HepG2 (cell line): ENCODE results near the gene KLF9. TPM values are rescaled to one million over a fixed set of nuclear protein-coding genes. Genes with fewer than 3 reads are reported as not detected.

Experiments
- ATAC-seq: fragments of 200-7000 bp; cut with Tn5 transposase; 3 replicates; pipeline ENCODE4 v1.9.1; 2020; ENCODE audit warnings: mild to moderate bottlenecking, moderate library complexity
- Bru-seq: library from RNA; stranded (reverse); fragments of 400-500 nt; gene quantifications from one replicate; lab custom pipeline; 2021; lab: Mats Ljungman, UMichigan
- BruChase-seq, 2 experiments: library from RNA; stranded (reverse); fragments of 400-500 nt; gene quantifications; one replicate each; lab custom pipeline; 2021; lab: Mats Ljungman, UMichigan
- BruUV-seq: library from RNA; stranded (reverse); fragments of 400-500 nt; replicated peaks from 2 replicates; lab custom pipeline; 2021; lab: Mats Ljungman, UMichigan
- CTCF ChIA-PET: fragments of 300-600 bp; formaldehyde crosslinking; extraction: SDS; loops from one replicate; lab custom pipeline; 2021; ENCODE audit warnings: low total read pairs, inconsistent platforms, low intra/inter-chr PET ratio; lab: Yijun Ruan, JAX
- POLR2A ChIA-PET: fragments of 350-600 bp; sonication (Branson Sonifier 250); formaldehyde crosslinking; loops from one replicate; lab custom pipeline; 2020; ENCODE audit warnings: antibody characterized with exemption, inconsistent platforms; lab: Yijun Ruan, JAX
- DNase-seq: peaks from one replicate; pipeline ENCODE4 v3.0.0-alpha.2; 2015; ENCODE audit warnings: low spot score
- FAIRE-seq: peaks from 3 replicates; lab custom pipeline; 2011; peaks lifted over from hg19 to GRCh38; lab: Jason Lieb, UNC
- H2AFZ ChIP-seq: one replicate; pipeline ENCODE4 v1.6.1; 2011; ENCODE audit warnings: low read length, inconsistent platforms
- H3K27ac ChIP-seq: fragments of 300-600 bp; 3 replicates; pipeline ENCODE4 v1.8.0; 2011; ENCODE audit warnings: mixed run types, mild to moderate bottlenecking, mixed read lengths, low read length, inconsistent platforms; ENCODE audit not compliant: insufficient read depth; ENCODE audit errors: extremely low read length
- H3K27me3 ChIP-seq, 2 experiments: fragments of 200-600 bp in 1 of 2; 2 replicates in 1 of 2; 3 replicates in 1 of 2; pipeline versions ENCODE4 v1.6.0 to v1.8.0; 2011; ENCODE audit warnings: low read length in 2 of 2, mild to moderate bottlenecking in 2 of 2, moderate library complexity in 2 of 2, inconsistent platforms in 1 of 2; ENCODE audit not compliant: insufficient read depth in 2 of 2, control insufficient read depth in 1 of 2
- H3K36me3 ChIP-seq, 2 experiments: fragments of 200-600 bp in 1 of 2; replicated peaks in 1 of 2; 2 replicates in 1 of 2; 3 replicates in 1 of 2; pipeline versions ENCODE4 v1.5.1 to v1.8.0; 2011; ENCODE audit warnings: low read length in 2 of 2, inconsistent platforms in 1 of 2; ENCODE audit not compliant: insufficient read depth in 2 of 2, control insufficient read depth in 1 of 2
- H3K4me1 ChIP-seq: 2 replicates; pipeline ENCODE4 v1.5.1; 2012; ENCODE audit warnings: low read length, inconsistent platforms; ENCODE audit not compliant: insufficient read depth
- H3K4me2 ChIP-seq: 2 replicates; pipeline ENCODE4 v1.6.0; 2011; ENCODE audit warnings: low read depth, low read length, inconsistent platforms
- H3K4me3 ChIP-seq, 3 experiments: fragments of 200-600 bp in 1 of 3; sonication (generic), shearing (Covaris generic) in 1 of 3; replicated peaks in 1 of 3; 2 replicates each; pipeline ENCODE4 v1.5.1; 2011 to 2016; ENCODE audit warnings: low read length in 3 of 3, inconsistent platforms in 2 of 3, low read depth in 2 of 3, mild to moderate bottlenecking in 2 of 3, control low read depth in 1 of 3, mixed read lengths in 1 of 3; ENCODE audit not compliant: insufficient read depth in 1 of 3
- H3K79me2 ChIP-seq: one replicate; pipeline ENCODE4 v1.6.1; 2011; ENCODE audit warnings: low read length, inconsistent platforms; ENCODE audit not compliant: insufficient read depth
- H3K9ac ChIP-seq: 2 replicates; pipeline ENCODE4 v1.6.0; 2011; ENCODE audit warnings: mild to moderate bottlenecking, low read depth, low read length, inconsistent platforms; ENCODE audit not compliant: insufficient read depth
- H3K9me3 ChIP-seq: 2 replicates; pipeline ENCODE4 v1.5.1; 2012; ENCODE audit warnings: mild to moderate bottlenecking, low read length
- H4K20me1 ChIP-seq: 2 replicates; pipeline ENCODE4 v1.6.0; 2011; ENCODE audit warnings: inconsistent platforms, mild to moderate bottlenecking, low read length, moderate library complexity; ENCODE audit not compliant: insufficient read depth
- ATAD3A ChIP-seq: sonication (generic); formaldehyde crosslinking; IDR thresholded peaks from 2 replicates; pipeline ENCODE4 v1.4.0; 2020; ENCODE audit warnings: missing genetic modification reagents
- CHD4 ChIP-seq: fragments of 200-600 bp; sonication (generic); IDR thresholded peaks from 2 replicates; pipeline ENCODE4 v1.7.0; 2017; ENCODE audit warnings: mild to moderate bottlenecking, low read length, borderline replicate concordance
- MATR3 ChIP-seq: sonication (generic); formaldehyde crosslinking; IDR thresholded peaks from 2 replicates; pipeline ENCODE4 v1.4.0; 2020; ENCODE audit warnings: missing genetic modification reagents
- RCOR2 ChIP-seq: IDR thresholded peaks from 2 replicates; pipeline ENCODE4 v1.6.1; 2016; ENCODE audit warnings: missing biosample characterization, missing genetic modification reagents
- SMAD3 ChIP-seq: sonication (generic); formaldehyde crosslinking; IDR thresholded peaks from 2 replicates; pipeline ENCODE4 v1.4.0; 2020; ENCODE audit warnings: missing genetic modification reagents
- SRY ChIP-seq: sonication (generic); formaldehyde crosslinking; IDR thresholded peaks from 2 replicates; pipeline ENCODE4 v1.8.0; 2022; ENCODE audit warnings: mild to moderate bottlenecking, missing genetic modification reagents
- ZNF441 ChIP-seq: sonication (generic); formaldehyde crosslinking; IDR thresholded peaks from 2 replicates; pipeline ENCODE4 v1.7.0; 2021; ENCODE audit warnings: missing genetic modification reagents, borderline replicate concordance
- ZNF577 ChIP-seq: sonication (generic); formaldehyde crosslinking; IDR thresholded peaks from 2 replicates; pipeline ENCODE4 v1.4.0; 2020; ENCODE audit warnings: mild to moderate bottlenecking, low read depth, missing genetic modification reagents, borderline replicate concordance
- ZNF615 ChIP-seq: sonication (generic); formaldehyde crosslinking; IDR thresholded peaks from 2 replicates; pipeline ENCODE4 v1.5.0; 2020; ENCODE audit warnings: mild to moderate bottlenecking, missing genetic modification reagents, borderline replicate concordance
- ZNF7 ChIP-seq: IDR thresholded peaks from 2 replicates; pipeline ENCODE4 v1.6.1; 2016; ENCODE audit warnings: missing biosample characterization, missing genetic modification reagents
- WGBS: methylation state at CpG from one replicate; pipeline ENCODE4 v1.1.6; 2017; ENCODE audit warnings: low lambda C conversion rate; 5-methylcytosine and 5-hydroxymethylcytosine counted together
- in situ Hi-C: cut with HindIII; loops from 2 replicates; pipeline ENCODE4 v1.10.0; 2017; ENCODE audit warnings: low pct_unique_long_range_greater_than_20kb; ENCODE audit not compliant: extremely low pct_ligation_motif_present
- intact Hi-C: fragments of 100-400 bp; cut with micrococcal nuclease; formaldehyde crosslinking; loops from one replicate; pipeline ENCODE4 v1.10.0; 2022; ENCODE audit not compliant: unreplicated experiment
- long read RNA-seq, 2 experiments: library from RNA in 1 of 2; library from polyadenylated mRNA in 1 of 2; stranded (forward) in 1 of 2; unstranded in 1 of 2; transcript quantifications; one replicate each; pipeline ENCODE4 v2.0.0, GENCODE V29; 2019 to 2022
- polyA minus RNA-seq, 3 experiments: library from RNA; depleted of rRNA, polyadenylated mRNA; stranded (reverse); fragments of >200 nt; gene quantifications; 2 replicates each; pipeline ENCODE4 v1.2.3, GENCODE V29; 2011; ENCODE audit warnings: low replicate concordance in 1 of 3
- polyA plus RNA-seq, 8 experiments: library from polyadenylated mRNA; depleted of rRNA in 3 of 8; stranded (reverse) in 7 of 8; unstranded in 1 of 8; fragments of >200 nt; fragmentation: Illumina TruSeq in 4 of 8; extraction: Trizol in 4 of 8; gene quantifications; 2 replicates each; pipeline versions ENCODE4 v1.2.1 to v1.2.3, GENCODE V29; 2011 to 2016; ENCODE audit warnings: low read depth in 4 of 8, missing spikeins in 1 of 8, mixed read lengths in 1 of 8; ENCODE audit not compliant: insufficient read depth in 1 of 8
- total RNA-seq, 5 experiments: library from RNA; depleted of rRNA; stranded (reverse); fragments of >200 nt; fragmentation: Illumina TruSeq; extraction: Trizol; gene quantifications; 2 replicates each; pipeline ENCODE4 v1.2.3, GENCODE V29; 2016; ENCODE audit warnings: low read depth in 1 of 5
- TF ChIP-seq, protein P1 (sequence below), 2 experiments: IDR thresholded peaks; 2 replicates each; pipeline ENCODE4 v1.6.1; 2011 to 2012; ENCODE audit warnings: low read length in 2 of 2, borderline replicate concordance in 1 of 2, low read depth in 1 of 2, mild to moderate bottlenecking in 1 of 2, moderate library complexity in 1 of 2

Gene KLF9
- total RNA-seq (2016; rRNA removed; fragmentation: Illumina TruSeq; extraction: Trizol): 5.7 and 7.2 TPM in 2 replicates
- 0.79 and 0.81 TPM in 2 replicates for total RNA-seq (2016; cell fraction: cytosol; rRNA removed; fragmentation: Illumina TruSeq; extraction: Trizol; ENCODE audit: low read depth)
- 5.6 and 6.3 TPM in 2 replicates for total RNA-seq (2016; cell fraction: insoluble cytoplasmic fraction; rRNA removed; fragmentation: Illumina TruSeq; extraction: Trizol)
- total RNA-seq (2016; cell fraction: membrane; rRNA removed; fragmentation: Illumina TruSeq; extraction: Trizol): 3.6 and 4.2 TPM in 2 replicates
- total RNA-seq (2016; cell fraction: nucleus; rRNA removed; fragmentation: Illumina TruSeq; extraction: Trizol): 6.0 and 6.2 TPM in 2 replicates
- polyA plus RNA-seq (2011; rRNA removed): 7.1 and 7.2 TPM in 2 replicates
- 5.3 and 5.8 TPM in 2 replicates for polyA plus RNA-seq (2011; cell fraction: cytosol; rRNA removed)
- 3.3 and 4.2 TPM in 2 replicates for polyA plus RNA-seq (2011; cell fraction: nucleus; rRNA removed)
- polyA plus RNA-seq (2012): 8.3 and 8.5 TPM in 2 replicates
- 0.36 and 0.37 TPM in 2 replicates for polyA plus RNA-seq (2016; cell fraction: cytosol; fragmentation: Illumina TruSeq; extraction: Trizol; ENCODE audit: low read depth)
- polyA plus RNA-seq (2016; cell fraction: insoluble cytoplasmic fraction; fragmentation: Illumina TruSeq; extraction: Trizol; ENCODE audit: low read depth): 7.0 TPM in 2 replicates
- 1.6 and 2.0 TPM in 2 replicates for polyA plus RNA-seq (2016; cell fraction: membrane; fragmentation: Illumina TruSeq; extraction: Trizol; ENCODE audit: low read depth)
- 6.3 and 7.1 TPM in 2 replicates for polyA plus RNA-seq (2016; cell fraction: nucleus; fragmentation: Illumina TruSeq; extraction: Trizol; ENCODE audit: insufficient read depth, low read depth)
- 2.5 and 9.7 TPM in 2 replicates for polyA minus RNA-seq (2011; rRNA and poly(A)+ RNA removed; ENCODE audit: low replicate concordance)
- polyA minus RNA-seq (2011; cell fraction: cytosol; rRNA and poly(A)+ RNA removed): 7.8 and 8.0 TPM in 2 replicates
- 6.2 and 7.5 TPM in 2 replicates for polyA minus RNA-seq (2011; cell fraction: nucleus; rRNA and poly(A)+ RNA removed)
- Bru-seq, nascent RNA: percentile 85 among the genes with signal in this experiment
- percentile 77 among the genes with signal in this experiment for BruChase-seq, experiment 1, labeled RNA remaining after a 6-hour chase
- BruChase-seq, experiment 2, labeled RNA remaining after a 2-hour chase: percentile 89 among the genes with signal in this experiment
- long read RNA-seq, experiment 1: 0 reads
- long read RNA-seq, experiment 2, partial matches to known transcripts: 0 of 27 reads
- long read RNA-seq, experiment 2, other reads (novel, unspliced or antisense): 27 of 27 reads

DNA sequence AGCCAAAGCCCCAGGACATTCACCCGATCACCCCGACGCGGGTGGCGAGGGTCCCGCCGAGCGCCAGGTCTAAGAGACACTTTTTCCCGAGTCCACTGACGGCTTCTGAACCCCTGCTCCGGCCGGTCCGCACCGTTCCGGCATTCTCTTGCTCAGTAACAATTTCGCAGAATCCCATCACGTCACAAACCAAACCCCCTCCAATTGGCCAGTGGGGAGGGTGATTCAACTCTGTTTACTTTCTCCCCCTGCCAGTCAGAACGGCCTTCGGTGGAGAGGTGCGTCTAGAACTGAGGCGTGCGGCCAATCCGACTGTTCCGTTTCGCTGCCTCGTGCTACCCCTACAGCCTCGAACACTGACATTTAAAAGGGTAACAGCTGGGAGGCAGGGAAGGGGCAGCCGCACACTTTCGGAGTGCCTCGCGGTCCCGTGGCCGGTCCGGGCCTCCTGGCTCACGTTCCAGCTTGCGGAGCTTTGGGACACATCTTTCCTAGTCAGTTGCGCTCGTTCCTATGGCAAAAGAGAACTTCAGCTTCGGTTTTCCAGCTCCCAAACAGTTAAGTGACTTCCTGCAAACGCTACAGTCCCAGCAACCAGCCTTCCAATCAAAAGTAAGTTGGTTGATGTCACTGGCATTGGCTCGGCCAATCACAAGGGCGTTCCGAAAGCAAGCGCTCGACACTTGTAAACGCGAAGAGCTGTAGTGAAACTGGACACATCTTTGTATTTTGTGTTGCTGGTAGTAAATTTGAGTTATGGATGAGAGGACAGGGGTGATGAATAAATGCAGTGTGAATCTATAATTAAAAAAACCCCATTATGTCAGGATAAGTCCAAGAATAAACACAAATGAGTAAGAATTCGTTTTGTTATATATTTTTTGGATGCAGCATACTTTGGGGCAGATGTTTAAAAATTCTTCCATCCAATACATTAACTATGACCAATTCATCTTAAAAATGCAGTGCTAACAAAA lies at the start of gene KLF9:
Gene KLF9, minus strand, starts transcription at position 859 of the 977 bp plus-strand sequence. CDS start 1,294 bp downstream, outside the sequence.
- Histone ChIP-seq H3K36me3 (no peaks in the 10 kb centered on the region), H3K4me2 (peak within 1 kb of the TSS; percentile 99), H3K9ac (peak within 1 kb of the TSS; percentile 89), H3K4me3 (peak within 1 kb of the TSS; percentile 74 to 88 (median 84)), H3K9me3 (no peaks in the 10 kb centered on the region), H3K79me2 (peaks cover 40% of the 10 kb centered on the region), H3K4me1 (peaks cover 53% of the 10 kb centered on the region), H3K27ac (peak within 1 kb of the TSS; percentile 95), H4K20me1 (peaks cover 12% of the 10 kb centered on the region; the same call in 1 of the 2 replicates), H3K27me3 (peaks cover 0 to 9% of the 10 kb centered on the region in 2 experiments; a peak in 2 of 5 replicates), H2AFZ (no peak within 1 kb of the TSS)
- POLR2A ChIA-PET: interaction anchor here (0.8 to 1.8 kb wide), 6 partner anchors 12 to 156 kb away, joined by 3 to 7 read pairs (median 4); no protein-coding TSS in a partner anchor
- 2% methylated on average over 19 of the region's 48 CpGs for WGBS
- ATAC-seq (peak; percentile 68), DNase-seq (peak; percentile 89), FAIRE-seq (peak; percentile 71)
- in situ Hi-C loops (loop anchor here (10.0 kb wide), 1 partner anchor 149 kb away; no protein-coding TSS in a partner anchor), intact Hi-C loops (loop anchor here (5.0 kb wide), 2 partner anchors 62 to 157 kb away; partner anchors contain the start of gene SMC5)
- TSS peak; percentile 83 for BruUV-seq
- CTCF ChIA-PET: no interaction called here
- TF ChIP-seq ATAD3A (CRISPR knock-in tag) (no peak), CHD4 (no peak), ZNF441 (no peak; the same call in 1 of the 2 replicates), ZNF577 (0 out of 2 replicates have a peak, but pooled peaks have one; percentile 70), SRY (CRISPR knock-in tag) (peak; percentile 83; the same call in 1 of the 2 replicates), SMAD3 (peak; percentile 39; the same call in 1 of the 2 replicates), MATR3 (CRISPR knock-in tag) (no peak), ZNF7 (CRISPR knock-in tag) (no peak), ZNF615 (CRISPR knock-in tag) (no peak), RCOR2 (no peak)
- TF ChIP-seq, protein P1, sequence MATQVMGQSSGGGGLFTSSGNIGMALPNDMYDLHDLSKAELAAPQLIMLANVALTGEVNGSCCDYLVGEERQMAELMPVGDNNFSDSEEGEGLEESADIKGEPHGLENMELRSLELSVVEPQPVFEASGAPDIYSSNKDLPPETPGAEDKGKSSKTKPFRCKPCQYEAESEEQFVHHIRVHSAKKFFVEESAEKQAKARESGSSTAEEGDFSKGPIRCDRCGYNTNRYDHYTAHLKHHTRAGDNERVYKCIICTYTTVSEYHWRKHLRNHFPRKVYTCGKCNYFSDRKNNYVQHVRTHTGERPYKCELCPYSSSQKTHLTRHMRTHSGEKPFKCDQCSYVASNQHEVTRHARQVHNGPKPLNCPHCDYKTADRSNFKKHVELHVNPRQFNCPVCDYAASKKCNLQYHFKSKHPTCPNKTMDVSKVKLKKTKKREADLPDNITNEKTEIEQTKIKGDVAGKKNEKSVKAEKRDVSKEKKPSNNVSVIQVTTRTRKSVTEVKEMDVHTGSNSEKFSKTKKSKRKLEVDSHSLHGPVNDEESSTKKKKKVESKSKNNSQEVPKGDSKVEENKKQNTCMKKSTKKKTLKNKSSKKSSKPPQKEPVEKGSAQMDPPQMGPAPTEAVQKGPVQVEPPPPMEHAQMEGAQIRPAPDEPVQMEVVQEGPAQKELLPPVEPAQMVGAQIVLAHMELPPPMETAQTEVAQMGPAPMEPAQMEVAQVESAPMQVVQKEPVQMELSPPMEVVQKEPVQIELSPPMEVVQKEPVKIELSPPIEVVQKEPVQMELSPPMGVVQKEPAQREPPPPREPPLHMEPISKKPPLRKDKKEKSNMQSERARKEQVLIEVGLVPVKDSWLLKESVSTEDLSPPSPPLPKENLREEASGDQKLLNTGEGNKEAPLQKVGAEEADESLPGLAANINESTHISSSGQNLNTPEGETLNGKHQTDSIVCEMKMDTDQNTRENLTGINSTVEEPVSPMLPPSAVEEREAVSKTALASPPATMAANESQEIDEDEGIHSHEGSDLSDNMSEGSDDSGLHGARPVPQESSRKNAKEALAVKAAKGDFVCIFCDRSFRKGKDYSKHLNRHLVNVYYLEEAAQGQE (IDR thresholded peaks at IDR 0.05; ENCODE audit: borderline replicate concordance in 1 of 2, low read depth in 1 of 2, low read length in 2 of 2): 0 out of 4 replicates have a peak, but pooled peaks of 1 of the 2 experiments have one; percentile 4
